Upper lobe of right lung (tissue), 1 donor: ENCODE data around the gene FUT7. TPM values are rescaled to one million over a fixed set of nuclear protein-coding genes. Genes with fewer than 3 reads are reported as not detected.

Experiments
- ATAC-seq: fragments of 200-7000 bp; cut with Tn5 transposase; one replicate; pipeline ENCODE4 v1.9.1; 2020; ENCODE audit warnings: mild to moderate bottlenecking, moderate library complexity
- DNase-seq: peaks from one replicate; pipeline ENCODE4 v3.0.0-alpha.2; 2020
- H3K27ac ChIP-seq: fragments of 200-600 bp; one replicate; pipeline ENCODE4 v1.8.0; 2022
- H3K27me3 ChIP-seq: fragments of 200-600 bp; one replicate; pipeline ENCODE4 v1.8.0; 2022; ENCODE audit warnings: mild to moderate bottlenecking
- H3K36me3 ChIP-seq: fragments of 200-600 bp; one replicate; pipeline ENCODE4 v1.8.0; 2022
- H3K4me1 ChIP-seq: fragments of 200-600 bp; one replicate; pipeline ENCODE4 v1.8.0; 2022
- H3K4me3 ChIP-seq: fragments of 200-600 bp; one replicate; pipeline ENCODE4 v1.8.0; 2022; ENCODE audit warnings: mild to moderate bottlenecking
- H3K9me3 ChIP-seq: fragments of 200-600 bp; one replicate; pipeline ENCODE4 v1.8.0; 2022
- intact Hi-C: fragments of 100-400 bp; cut with DNase I; formaldehyde crosslinking; loops from one replicate; pipeline ENCODE4 v1.11.0; 2022
- total RNA-seq: library from RNA; stranded (reverse); fragmentation: NEBNext Ultra II Directional; extraction: Animal tissue kit (Norgen Biotek cat#: 25700); gene quantifications from one replicate; pipeline ENCODE4 v1.2.1, GENCODE V29; 2021
- TF ChIP-seq, protein P1 (sequence below): fragments of 200-600 bp; IDR thresholded peaks from one replicate; pipeline ENCODE4 v1.8.0; 2022; ENCODE audit warnings: antibody characterized with exemption
- donor health status: DM: no; HTN: yes; CAD: no; lungs with severe emphysema.

FUT7 gene
- total RNA-seq, 1 donor from 2014 or later, result 0.81 TPM

DNA sequence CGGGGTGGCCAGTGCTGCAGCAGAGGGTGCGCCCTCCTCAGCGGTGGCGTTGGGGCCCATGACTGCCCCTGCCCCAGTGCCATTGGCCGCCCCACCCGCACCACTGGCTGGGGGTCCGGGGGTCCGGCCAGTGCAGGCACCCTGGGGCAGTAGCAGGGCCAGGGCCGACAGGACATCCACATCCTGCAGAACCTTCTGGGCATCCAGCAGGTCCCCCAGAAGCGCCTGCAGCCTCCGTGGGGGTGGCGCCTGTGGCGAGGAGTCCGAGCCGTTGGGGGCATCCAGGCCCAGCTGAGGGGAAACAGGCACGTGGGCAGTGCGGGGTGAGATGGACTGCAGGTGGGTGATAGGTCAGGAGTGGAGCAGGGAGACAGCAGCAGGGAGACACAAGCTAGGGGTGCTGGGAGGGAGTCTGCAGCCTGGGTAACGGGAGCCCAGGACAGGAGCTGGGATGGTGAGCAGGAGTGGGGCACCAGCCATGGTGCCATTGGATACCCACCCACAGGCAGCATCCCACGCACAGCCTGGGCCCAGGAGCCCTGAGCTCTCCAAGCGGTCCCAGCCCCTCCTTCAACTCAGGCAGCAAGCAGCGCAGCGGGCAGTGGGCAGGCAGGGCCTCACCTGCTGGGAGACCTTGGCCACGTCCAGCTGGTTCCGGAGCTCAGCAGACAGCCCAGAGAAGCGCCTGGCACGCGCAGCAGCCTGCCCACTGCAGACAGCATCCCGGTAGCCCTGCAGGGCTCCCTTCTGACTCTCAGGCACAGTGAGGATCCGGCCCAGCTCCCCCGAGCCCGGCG, 10.9 kb downstream of the FUT7 start:
- Histone ChIP-seq H3K4me1 (no peaks in the 10 kb centered on the region), H3K9me3 (no peaks in the 10 kb centered on the region), H3K36me3 (peaks cover 5% of the 10 kb centered on the region), H3K4me3 (no peak overlapping the region), H3K27me3 (no peaks in the 10 kb centered on the region), H3K27ac (no peak overlapping the region)
- DNase-seq (no peak), ATAC-seq (no peak)
- intact Hi-C loops, result no loop called here
- TF ChIP-seq, protein P1, sequence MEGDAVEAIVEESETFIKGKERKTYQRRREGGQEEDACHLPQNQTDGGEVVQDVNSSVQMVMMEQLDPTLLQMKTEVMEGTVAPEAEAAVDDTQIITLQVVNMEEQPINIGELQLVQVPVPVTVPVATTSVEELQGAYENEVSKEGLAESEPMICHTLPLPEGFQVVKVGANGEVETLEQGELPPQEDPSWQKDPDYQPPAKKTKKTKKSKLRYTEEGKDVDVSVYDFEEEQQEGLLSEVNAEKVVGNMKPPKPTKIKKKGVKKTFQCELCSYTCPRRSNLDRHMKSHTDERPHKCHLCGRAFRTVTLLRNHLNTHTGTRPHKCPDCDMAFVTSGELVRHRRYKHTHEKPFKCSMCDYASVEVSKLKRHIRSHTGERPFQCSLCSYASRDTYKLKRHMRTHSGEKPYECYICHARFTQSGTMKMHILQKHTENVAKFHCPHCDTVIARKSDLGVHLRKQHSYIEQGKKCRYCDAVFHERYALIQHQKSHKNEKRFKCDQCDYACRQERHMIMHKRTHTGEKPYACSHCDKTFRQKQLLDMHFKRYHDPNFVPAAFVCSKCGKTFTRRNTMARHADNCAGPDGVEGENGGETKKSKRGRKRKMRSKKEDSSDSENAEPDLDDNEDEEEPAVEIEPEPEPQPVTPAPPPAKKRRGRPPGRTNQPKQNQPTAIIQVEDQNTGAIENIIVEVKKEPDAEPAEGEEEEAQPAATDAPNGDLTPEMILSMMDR, result no peak

DNA sequence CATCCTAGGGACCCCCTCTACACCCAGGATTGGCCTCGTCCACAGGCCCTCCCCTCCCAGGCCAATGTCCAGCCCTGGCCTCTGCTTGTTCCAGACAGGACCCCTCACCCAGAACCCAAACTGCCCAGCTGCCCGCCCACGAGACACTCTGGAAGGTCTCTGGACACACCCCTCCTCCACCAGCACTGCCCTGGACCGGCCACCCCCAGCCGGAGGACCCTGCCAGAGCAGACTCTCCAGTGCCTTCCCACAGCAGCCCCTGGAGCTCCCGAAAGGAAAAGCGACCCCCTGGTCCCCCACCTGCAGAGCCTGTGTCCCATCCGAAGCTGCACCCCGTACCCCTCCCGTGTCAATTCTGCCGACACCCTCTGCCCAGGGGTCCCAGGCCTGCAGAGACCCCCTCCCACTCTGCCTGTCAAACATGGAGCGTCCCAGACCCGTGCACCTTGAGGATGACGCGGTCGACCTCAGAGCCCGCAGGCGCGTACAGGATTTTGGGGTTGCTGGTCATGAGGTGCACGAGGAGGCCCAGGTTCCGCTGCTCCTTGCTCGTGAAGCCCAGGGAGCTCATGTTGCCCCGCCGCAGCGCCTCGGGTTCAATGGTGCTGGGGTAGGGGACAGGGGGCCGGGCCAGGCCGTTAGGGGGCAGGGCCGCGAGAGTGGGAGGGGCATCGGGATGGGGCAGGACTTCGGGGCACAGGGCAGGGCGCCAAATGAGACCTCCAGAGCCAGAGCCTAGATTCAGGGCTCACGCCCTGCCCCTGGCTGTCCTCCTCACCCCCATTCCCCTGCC, 11.8 kb downstream of the FUT7 start:
- no peak overlapping the region for H3K27ac ChIP-seq
- H3K9me3 ChIP-seq, result no peaks in the 10 kb centered on the region
- H3K4me1 ChIP-seq, result no peaks in the 10 kb centered on the region
- H3K36me3 ChIP-seq, result peaks cover 11% of the 10 kb centered on the region
- H3K4me3 ChIP-seq, result no peak overlapping the region
- H3K27me3 ChIP-seq, result no peaks in the 10 kb centered on the region
- TF ChIP-seq, protein P1, result no peak
- ATAC-seq, result no peak
- DNase-seq, result no peak
- intact Hi-C loops, result no loop called here

DNA sequence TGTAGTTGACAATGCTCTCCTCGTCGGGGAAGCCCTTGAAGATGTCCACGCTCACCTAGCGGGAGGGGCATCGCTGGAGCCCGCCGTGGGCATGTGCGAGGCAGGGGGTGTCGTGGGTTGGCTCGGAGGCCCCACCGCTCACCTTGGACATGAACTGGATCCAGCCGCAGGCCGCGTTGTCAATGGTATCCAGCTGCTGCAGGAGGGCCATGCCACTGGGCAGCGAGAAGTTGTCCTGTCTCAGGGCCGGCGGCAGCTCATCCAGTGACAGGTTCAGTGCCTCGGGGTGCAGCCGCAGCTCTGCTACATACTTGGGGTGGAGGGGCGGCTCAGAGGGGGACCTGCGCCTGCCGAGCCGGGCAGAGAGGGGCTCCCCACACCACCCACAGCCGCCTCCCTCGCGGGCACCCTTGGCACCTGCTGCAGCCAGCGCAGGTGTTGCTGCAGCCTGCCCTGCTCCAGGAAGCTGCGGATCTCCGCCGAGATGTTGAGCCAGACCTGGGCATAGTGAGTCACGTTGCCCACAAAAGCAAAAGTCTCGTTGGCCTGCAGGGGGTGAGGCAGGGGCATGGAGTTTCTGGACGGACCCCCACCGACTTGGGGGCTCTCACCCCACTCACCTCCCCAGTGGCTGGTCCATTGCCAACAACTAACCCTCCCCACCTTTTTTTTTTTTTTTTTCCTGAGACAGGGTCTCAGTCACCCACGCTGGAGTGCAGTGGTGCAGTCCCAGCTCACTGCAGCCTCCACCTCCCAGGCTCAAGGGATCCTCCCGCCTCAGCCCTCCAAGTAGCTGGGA, 12.9 kb downstream of the FUT7 start:
- no peak overlapping the region for H3K27ac ChIP-seq

DNA sequence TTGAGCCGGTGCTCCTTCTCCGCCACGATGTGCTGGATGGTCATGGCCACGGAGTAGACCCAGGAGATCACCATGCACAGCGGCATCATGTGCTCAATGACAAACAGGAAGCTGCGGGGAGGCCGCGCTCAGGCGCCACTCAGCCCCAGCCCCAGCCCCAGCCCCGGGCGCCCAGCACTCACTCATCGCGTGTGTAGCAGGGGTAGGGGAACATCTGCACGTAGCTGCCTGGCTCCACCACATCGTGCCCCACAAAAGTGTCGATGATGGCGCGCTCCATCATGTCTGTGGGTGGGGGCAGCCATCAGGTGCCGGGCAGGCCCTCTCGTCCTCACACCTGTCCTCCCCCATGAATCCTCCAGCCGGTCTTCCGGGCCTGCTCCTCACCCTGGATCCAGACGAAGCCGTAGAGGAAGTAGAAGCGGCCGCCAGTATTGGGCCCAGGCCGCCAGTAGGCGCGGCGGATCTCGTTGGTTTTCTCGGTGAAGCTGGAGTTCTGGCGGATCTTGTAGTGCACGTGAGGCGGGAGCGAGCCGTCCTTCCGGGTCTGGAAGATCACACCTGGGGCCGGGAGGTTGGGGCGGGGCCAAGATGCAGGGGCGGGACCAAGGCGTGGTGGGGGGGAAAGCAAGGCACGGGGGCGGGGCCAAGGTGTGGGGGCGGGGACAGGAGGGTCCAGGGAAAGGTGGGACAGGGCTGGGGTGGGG, 13.9 kb downstream of the FUT7 start:
- ATAC-seq (no peak), DNase-seq (no peak)
- Histone ChIP-seq H3K27ac (no peak overlapping the region), H3K36me3 (peaks cover 11% of the 10 kb centered on the region), H3K9me3 (no peaks in the 10 kb centered on the region), H3K4me3 (no peak overlapping the region), H3K27me3 (no peaks in the 10 kb centered on the region), H3K4me1 (no peaks in the 10 kb centered on the region)
- intact Hi-C loops, result no loop called here
- TF ChIP-seq, protein P1, result no peak

More for the DNA sequence above, 12.9 kb downstream of the FUT7 start:
- Histone ChIP-seq H3K36me3 (peaks cover 11% of the 10 kb centered on the region), H3K4me3 (no peak overlapping the region), H3K9me3 (no peaks in the 10 kb centered on the region), H3K27me3 (no peaks in the 10 kb centered on the region), H3K4me1 (no peaks in the 10 kb centered on the region)
- DNase-seq (no peak), ATAC-seq (no peak)
- intact Hi-C loops, result no loop called here
- TF ChIP-seq, protein P1, result no peak

DNA sequence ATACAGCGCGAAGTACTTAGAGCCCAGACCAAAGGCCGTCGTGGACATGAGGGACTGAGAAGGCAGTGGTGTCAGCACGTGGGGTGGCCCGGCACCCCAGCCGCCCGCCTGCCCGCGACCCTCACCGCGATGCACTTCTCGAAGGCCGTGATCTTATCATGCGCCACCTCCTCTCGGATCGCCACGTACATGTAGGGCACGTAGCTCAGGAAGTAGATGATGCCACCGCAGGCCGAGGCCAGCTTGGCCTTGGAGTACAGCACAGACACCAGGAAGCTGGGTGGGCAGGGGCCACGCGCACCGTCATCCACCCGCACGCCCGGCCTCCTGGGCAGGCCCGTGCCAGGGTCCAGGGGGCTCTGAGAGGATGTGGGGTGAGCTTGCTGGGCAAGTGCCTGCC, 14.8 kb downstream of the FUT7 start:
- peaks cover 11% of the 10 kb centered on the region for H3K36me3 ChIP-seq
- ATAC-seq (no peak), DNase-seq (no peak)
- no peak overlapping the region for H3K4me3 ChIP-seq
- no peaks in the 10 kb centered on the region for H3K27me3 ChIP-seq
- intact Hi-C loops, result no loop called here
- no peaks in the 10 kb centered on the region for H3K9me3 ChIP-seq
- H3K4me1 ChIP-seq, result no peaks in the 10 kb centered on the region
- no peak overlapping the region for H3K27ac ChIP-seq
- TF ChIP-seq, protein P1, result no peak
